Spleen (tissue), 11 donors: ENCODE data around the gene USP20. TPM values are rescaled to one million over a fixed set of nuclear protein-coding genes. Genes with fewer than 3 reads are reported as not detected.
A peak's percentile ranks its signal among the peaks of the same experiment; 100 is the strongest.

ENCODE experiments used
- DNase-seq: peaks from one replicate; pipeline ENCODE4 v3.0.0-alpha.2; 2020
- H3K27ac ChIP-seq, 8 donors: fragments of 200-600 bp; sonication (generic) in 7 of 8; 1 replicate in 4 of 8; 2 replicates in 4 of 8; pipeline versions ENCODE4 v1.5.0 to v1.8.0; 2016 to 2021; ENCODE audit warnings: inconsistent platforms in 4 of 8, mild to moderate bottlenecking in 4 of 8, moderate library complexity in 1 of 8
- H3K27me3 ChIP-seq, 7 donors: fragments of 200-600 bp; sonication (generic) in 6 of 7; replicated peaks in 1 of 7; 1 replicate in 4 of 7; 2 replicates in 3 of 7; pipeline versions ENCODE4 v1.5.0 to v1.8.0; 2016 to 2021; ENCODE audit warnings: inconsistent platforms in 3 of 7, mild to moderate bottlenecking in 1 of 7
- H3K36me3 ChIP-seq, 6 donors: fragments of 200-600 bp; sonication (generic) in 5 of 6; 1 replicate in 4 of 6; 2 replicates in 2 of 6; pipeline versions ENCODE4 v1.5.0 to v1.8.0; 2016 to 2021; ENCODE audit warnings: inconsistent platforms in 2 of 6
- H3K4me1 ChIP-seq, 6 donors: fragments of 200-600 bp; sonication (generic) in 5 of 6; 1 replicate in 3 of 6; 2 replicates in 3 of 6; pipeline versions ENCODE4 v1.5.0 to v1.8.0; 2016 to 2021; ENCODE audit warnings: inconsistent platforms in 3 of 6
- H3K4me3 ChIP-seq, 8 donors: fragments of 200-600 bp; sonication (generic) in 7 of 8; 1 replicate in 4 of 8; 2 replicates in 4 of 8; pipeline versions ENCODE4 v1.5.0 to v1.8.0; 2016 to 2021; ENCODE audit warnings: inconsistent platforms in 4 of 8, mild to moderate bottlenecking in 4 of 8, moderate library complexity in 2 of 8
- H3K9me3 ChIP-seq, 8 donors: fragments of 200-600 bp; sonication (generic) in 7 of 8; 1 replicate in 4 of 8; 2 replicates in 4 of 8; pipeline versions ENCODE4 v1.5.0 to v1.8.0; 2016 to 2021; ENCODE audit warnings: inconsistent platforms in 4 of 8
- CTCF ChIP-seq, 11 experiments: fragments of 200-600 bp in 7 of 11; fragments of 450-650 bp in 4 of 11; sonication (generic) in 4 of 11; IDR thresholded peaks in 8 of 11; conservative IDR thresholded peaks in 3 of 11; 1 replicate in 7 of 11; 2 replicates in 4 of 11; pipeline versions ENCODE4 v1.4.0 to v1.8.0; 2016 to 2021; ENCODE audit warnings: antibody characterized with exemption in 11 of 11, inconsistent platforms in 4 of 11, mild to moderate bottlenecking in 1 of 11
- POLR2A ChIP-seq, 3 donors: fragments of 450-650 bp; IDR thresholded peaks; one replicate each; pipeline ENCODE4 v1.5.1; 2017; ENCODE audit warnings: antibody characterized with exemption in 3 of 3, mild to moderate bottlenecking in 1 of 3
- POLR2AphosphoS5 ChIP-seq, 3 donors: sonication (generic); formaldehyde crosslinking; IDR thresholded peaks; one replicate each; pipeline ENCODE4 v1.5.1; 2017; ENCODE audit warnings: antibody characterized with exemption in 3 of 3
- WGBS, 5 donors: extraction: QIAGEN DNeasy Blood & Tissue Kit in 3 of 5; methylation state at CpG; one replicate each; pipeline versions ENCODE4 v1.1.5 to v1.1.7; 2013 to 2018; 5-methylcytosine and 5-hydroxymethylcytosine counted together
- intact Hi-C: fragments of 100-400 bp; cut with DNase I; formaldehyde crosslinking; loops from one replicate; pipeline ENCODE4 v1.15.0; 2023; ENCODE audit warnings: low total_unique reads
- polyA plus RNA-seq, 3 donors: library from polyadenylated mRNA; stranded (reverse); fragments of 200-250 nt; gene quantifications; one replicate each; pipeline ENCODE4 v1.2.1, GENCODE V29; 2013
- total RNA-seq, 7 donors: library from RNA; depleted of rRNA in 3 of 7; stranded (reverse); fragments of >200 nt in 3 of 7; fragmentation: NEBNext Ultra II Directional in 4 of 7; extraction: Animal tissue kit (Norgen Biotek cat#: 25700) in 4 of 7; gene quantifications; one replicate each; pipeline versions ENCODE4 v1.1.0 to v1.2.1, GENCODE V29; 2016 to 2021
- donor health status: healthy with polysubstance abuse.
- donor health status: DM: no; HTN: no; CAD: no; lungs with moderate emphysema.
- donor health status: DM: no; HTN: no; CAD: no.
- donor health status: Bipolar disorder and iron deficiency.
- donor health status: healthy.
- donor health status: DM: no; HTN: no; CAD: no.
- donor health status: DM: yes; HTN: yes; CAD: no.

Gene USP20
- total and polyA plus RNA-seq, 10 donors = 29.7 to 83.7 (median 41.3) TPM

- intact Hi-C loops = no loop called here
- Histone ChIP-seq H3K4me3 (no peak overlapping the region), H3K36me3 (peaks cover 4 to 100% (median 76%) of the 10 kb centered on the region in 6 donors), H3K4me1 (peaks cover 0 to 51% (median 11%) of the 10 kb centered on the region in 6 donors), H3K9me3 (no peaks in the 10 kb centered on the region), H3K27ac (peak overlapping the region in 4 of 8 donors; percentile 61 to 75 (median 68)), H3K27me3 (no peaks in the 10 kb centered on the region)
- 90 to 96% (median 93%) methylated on average over 9 of the region's 9 CpGs for WGBS, 5 donors
- no peak for DNase-seq
- TF ChIP-seq CTCF (IDR thresholded peaks at IDR 0.05 in 8 of 11, conservative IDR thresholded peaks at IDR 0.05 in 3 of 11) (no peak), POLR2AphosphoS5 (IDR thresholded peaks at IDR 0.05) (no peak), POLR2A (IDR thresholded peaks at IDR 0.05) (no peak)
Observed at GRCh38 chr9:129901993-129902739, 66.9 kb downstream of the USP20 start.

DNA sequence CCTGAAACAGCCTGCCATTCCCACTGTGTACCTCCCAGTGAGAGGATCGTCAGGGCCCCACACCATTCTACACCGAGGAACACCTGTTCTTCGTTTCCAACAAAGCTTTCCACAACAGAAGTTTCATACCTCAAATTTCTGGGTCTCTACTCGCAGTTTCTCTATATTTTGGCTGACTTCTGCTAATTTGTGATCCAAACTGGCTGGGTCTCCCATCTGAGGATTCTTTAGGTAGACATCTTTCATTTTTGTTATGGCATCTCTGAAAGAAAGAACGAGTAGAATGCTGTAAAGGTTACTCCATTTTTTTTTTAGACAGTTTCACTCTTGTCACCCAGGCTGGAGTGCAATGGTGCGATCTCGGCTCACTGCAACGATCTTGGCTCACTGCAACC lies 67.5 kb downstream of the USP20 start:
- intact Hi-C loops = no loop called here
- DNase-seq = no peak
- 83 to 91% (median 89%) methylated on average over 8 of the region's 8 CpGs for WGBS, 5 donors
- Histone ChIP-seq H3K27ac (peak overlapping the region in 4 of 8 donors; percentile 61 to 75 (median 68)), H3K36me3 (peaks cover 4 to 100% (median 79%) of the 10 kb centered on the region in 6 donors), H3K4me3 (no peak overlapping the region), H3K4me1 (peaks cover 0 to 47% (median 11%) of the 10 kb centered on the region in 6 donors), H3K9me3 (no peaks in the 10 kb centered on the region), H3K27me3 (no peaks in the 10 kb centered on the region)
- TF ChIP-seq POLR2AphosphoS5 (IDR thresholded peaks at IDR 0.05) = no peak
- no peak for TF ChIP-seq CTCF (IDR thresholded peaks at IDR 0.05 in 8 of 11, conservative IDR thresholded peaks at IDR 0.05 in 3 of 11)
- no peak for TF ChIP-seq POLR2A (IDR thresholded peaks at IDR 0.05)

- peak overlapping the region in 1 of 8 donors; percentile 42 for H3K27ac ChIP-seq
- no peaks in the 10 kb centered on the region for H3K9me3 ChIP-seq
- TF ChIP-seq CTCF (IDR thresholded peaks at IDR 0.05 in 8 of 11, conservative IDR thresholded peaks at IDR 0.05 in 3 of 11) (no peak), POLR2A (IDR thresholded peaks at IDR 0.05) (no peak), POLR2AphosphoS5 (IDR thresholded peaks at IDR 0.05) (no peak)
- WGBS, 5 donors = 89 to 97% (median 94%) methylated on average over 4 of the region's 4 CpGs
- H3K36me3 ChIP-seq = peaks cover 4 to 100% (median 83%) of the 10 kb centered on the region in 6 donors
- peaks cover 0 to 31% (median 11%) of the 10 kb centered on the region in 6 donors for H3K4me1 ChIP-seq
- intact Hi-C loops = no loop called here
- no peak for DNase-seq
- no peaks in the 10 kb centered on the region for H3K27me3 ChIP-seq
- no peak overlapping the region for H3K4me3 ChIP-seq
Observed at GRCh38 chr9:129904734-129905133, 69.5 kb downstream of the USP20 start.

DNA sequence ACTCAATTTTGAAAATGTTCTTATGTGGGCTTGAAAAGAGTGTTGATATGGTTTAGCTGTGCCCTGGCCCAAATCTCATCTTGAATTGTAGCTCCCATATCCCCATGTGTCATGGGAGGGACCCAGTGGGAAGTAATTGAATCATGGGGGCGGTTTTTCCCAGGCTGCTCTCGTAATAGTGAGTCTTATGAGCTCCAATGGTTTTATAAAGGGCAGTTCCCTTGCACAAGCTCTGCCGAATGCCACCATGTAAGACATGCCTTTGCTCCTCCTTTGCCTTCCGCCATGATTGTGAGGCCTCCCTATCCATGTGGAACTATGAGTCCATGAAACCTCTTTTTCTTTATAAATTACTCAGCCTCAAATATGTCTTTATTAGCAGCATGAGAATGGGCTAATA lies 71.0 kb downstream of the USP20 start:
- WGBS, 5 donors = 93 to 97% (median 96%) methylated on average over 4 of the region's 4 CpGs
- H3K9me3 ChIP-seq = no peaks in the 10 kb centered on the region
- TF ChIP-seq POLR2A (IDR thresholded peaks at IDR 0.05) (no peak), CTCF (IDR thresholded peaks at IDR 0.05 in 8 of 11, conservative IDR thresholded peaks at IDR 0.05 in 3 of 11) (no peak), POLR2AphosphoS5 (IDR thresholded peaks at IDR 0.05) (no peak)
- peaks cover 0 to 100% (median 78%) of the 10 kb centered on the region in 6 donors for H3K36me3 ChIP-seq
- no peak overlapping the region for H3K4me3 ChIP-seq
- H3K27me3 ChIP-seq = no peaks in the 10 kb centered on the region
- no peak for DNase-seq
- intact Hi-C loops = no loop called here
- H3K27ac ChIP-seq = no peak overlapping the region
- peaks cover 0 to 24% (median 2%) of the 10 kb centered on the region in 6 donors for H3K4me1 ChIP-seq
